ENCODE results near the gene APLP2. TPM values are rescaled to one million over a fixed set of nuclear protein-coding genes. Genes with fewer than 3 reads are reported as not detected.

Gene APLP2
- total RNA-seq, 1 experiment from 2014 or later, result 210 TPM

DNA sequence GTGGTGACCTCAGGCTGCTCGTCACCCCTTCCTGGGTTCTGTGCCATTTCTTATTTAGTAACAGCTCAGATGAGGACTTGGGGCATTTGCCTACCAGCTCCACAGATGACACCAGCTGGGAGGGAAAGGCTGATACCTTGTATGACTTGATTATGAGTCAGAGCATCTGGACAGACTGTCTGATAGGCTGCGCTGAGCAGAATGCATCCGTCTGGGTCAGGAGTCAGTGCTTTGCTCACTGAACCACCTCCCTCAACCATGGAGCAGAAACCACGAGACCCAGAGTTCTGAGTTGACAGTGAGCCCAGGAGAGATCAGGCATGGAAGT, 96.7 kb downstream of the APLP2 start:
- BruUV-seq (replicated peaks), result no TSS peak
- Histone ChIP-seq H2AFZ (ENCODE audit: low read depth, low read length, poor library complexity, severe bottlenecking) (no peak overlapping the region), H3K9me3 (ENCODE audit: control insufficient read depth in 1 of 2, insufficient read depth in 1 of 2, low read depth in 1 of 2, low read length in 2 of 2) (no peaks in the 10 kb centered on the region), H3K36me3 (ENCODE audit: control insufficient read depth in 1 of 2, insufficient read depth in 2 of 2, low read length in 2 of 2) (0 out of 4 replicates have a peak, but pooled peaks cover 0 to 5% of the 10 kb centered on the region in 2 experiments), H3K4me3 (replicated peaks in 1 of 2; ENCODE audit: low read depth in 1 of 2, low read length in 2 of 2) (0 out of 4 replicates have a peak overlapping the region, but pooled peaks of 1 of the 2 experiments have one; percentile 18), H3K27me3 (ENCODE audit: insufficient read depth, low read length) (no peaks in the 10 kb centered on the region), H3K79me2 (ENCODE audit: insufficient read depth, low read length) (peaks cover 95% of the 10 kb centered on the region), H3K9ac (ENCODE audit: low read length) (no peak overlapping the region), H3K27ac (ENCODE audit: low read depth, low read length) (no peak overlapping the region), H3K4me2 (ENCODE audit: low read length) (peak overlapping the region; percentile 64), H3K9me2 (ENCODE audit: insufficient read depth) (no peaks in the 10 kb centered on the region), H4K20me1 (ENCODE audit: insufficient read depth) (peaks cover 16% of the 10 kb centered on the region; the same call in 1 of the 2 replicates), H3K4me1 (ENCODE audit: control insufficient read depth in 1 of 2, insufficient read depth in 2 of 2, low read length in 2 of 2) (peaks cover 32 to 66% of the 10 kb centered on the region in 2 experiments)
- TF ChIP-seq JUND (IDR thresholded peaks at IDR 0.05) (peak; percentile 89), SP1 (IDR thresholded peaks at IDR 0.05; ENCODE audit: low read depth) (peak; percentile 63; the same call in 1 of the 2 replicates), CBX3 (IDR thresholded peaks at IDR 0.05; ENCODE audit: low read depth) (peak; percentile 85), SIN3A (IDR thresholded peaks at IDR 0.05; ENCODE audit: low read depth) (peak; percentile 75; the same call in 1 of the 2 replicates), POLR2AphosphoS5 (IDR thresholded peaks at IDR 0.05; ENCODE audit: low read depth, low read length) (peak; percentile 52; the same call in 1 of the 2 replicates), FOSL1 (IDR thresholded peaks at IDR 0.05; ENCODE audit: low read depth) (peak; percentile 96), EZH2 (IDR thresholded peaks at IDR 0.05) (no peak)
- TF ChIP-seq, protein P1, sequence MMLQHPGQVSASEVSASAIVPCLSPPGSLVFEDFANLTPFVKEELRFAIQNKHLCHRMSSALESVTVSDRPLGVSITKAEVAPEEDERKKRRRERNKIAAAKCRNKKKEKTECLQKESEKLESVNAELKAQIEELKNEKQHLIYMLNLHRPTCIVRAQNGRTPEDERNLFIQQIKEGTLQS (IDR thresholded peaks at IDR 0.05), result no peak
- TF ChIP-seq, protein P2, sequence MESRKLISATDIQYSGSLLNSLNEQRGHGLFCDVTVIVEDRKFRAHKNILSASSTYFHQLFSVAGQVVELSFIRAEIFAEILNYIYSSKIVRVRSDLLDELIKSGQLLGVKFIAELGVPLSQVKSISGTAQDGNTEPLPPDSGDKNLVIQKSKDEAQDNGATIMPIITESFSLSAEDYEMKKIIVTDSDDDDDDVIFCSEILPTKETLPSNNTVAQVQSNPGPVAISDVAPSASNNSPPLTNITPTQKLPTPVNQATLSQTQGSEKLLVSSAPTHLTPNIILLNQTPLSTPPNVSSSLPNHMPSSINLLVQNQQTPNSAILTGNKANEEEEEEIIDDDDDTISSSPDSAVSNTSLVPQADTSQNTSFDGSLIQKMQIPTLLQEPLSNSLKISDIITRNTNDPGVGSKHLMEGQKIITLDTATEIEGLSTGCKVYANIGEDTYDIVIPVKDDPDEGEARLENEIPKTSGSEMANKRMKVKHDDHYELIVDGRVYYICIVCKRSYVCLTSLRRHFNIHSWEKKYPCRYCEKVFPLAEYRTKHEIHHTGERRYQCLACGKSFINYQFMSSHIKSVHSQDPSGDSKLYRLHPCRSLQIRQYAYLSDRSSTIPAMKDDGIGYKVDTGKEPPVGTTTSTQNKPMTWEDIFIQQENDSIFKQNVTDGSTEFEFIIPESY (IDR thresholded peaks at IDR 0.05; ENCODE audit: extremely low read depth, insufficient replicate concordance, low read length), result peak; percentile 29
- TF ChIP-seq, protein P3, sequence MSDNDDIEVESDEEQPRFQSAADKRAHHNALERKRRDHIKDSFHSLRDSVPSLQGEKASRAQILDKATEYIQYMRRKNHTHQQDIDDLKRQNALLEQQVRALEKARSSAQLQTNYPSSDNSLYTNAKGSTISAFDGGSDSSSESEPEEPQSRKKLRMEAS (IDR thresholded peaks at IDR 0.05), result peak; percentile 66
- TF ChIP-seq, protein P4, sequence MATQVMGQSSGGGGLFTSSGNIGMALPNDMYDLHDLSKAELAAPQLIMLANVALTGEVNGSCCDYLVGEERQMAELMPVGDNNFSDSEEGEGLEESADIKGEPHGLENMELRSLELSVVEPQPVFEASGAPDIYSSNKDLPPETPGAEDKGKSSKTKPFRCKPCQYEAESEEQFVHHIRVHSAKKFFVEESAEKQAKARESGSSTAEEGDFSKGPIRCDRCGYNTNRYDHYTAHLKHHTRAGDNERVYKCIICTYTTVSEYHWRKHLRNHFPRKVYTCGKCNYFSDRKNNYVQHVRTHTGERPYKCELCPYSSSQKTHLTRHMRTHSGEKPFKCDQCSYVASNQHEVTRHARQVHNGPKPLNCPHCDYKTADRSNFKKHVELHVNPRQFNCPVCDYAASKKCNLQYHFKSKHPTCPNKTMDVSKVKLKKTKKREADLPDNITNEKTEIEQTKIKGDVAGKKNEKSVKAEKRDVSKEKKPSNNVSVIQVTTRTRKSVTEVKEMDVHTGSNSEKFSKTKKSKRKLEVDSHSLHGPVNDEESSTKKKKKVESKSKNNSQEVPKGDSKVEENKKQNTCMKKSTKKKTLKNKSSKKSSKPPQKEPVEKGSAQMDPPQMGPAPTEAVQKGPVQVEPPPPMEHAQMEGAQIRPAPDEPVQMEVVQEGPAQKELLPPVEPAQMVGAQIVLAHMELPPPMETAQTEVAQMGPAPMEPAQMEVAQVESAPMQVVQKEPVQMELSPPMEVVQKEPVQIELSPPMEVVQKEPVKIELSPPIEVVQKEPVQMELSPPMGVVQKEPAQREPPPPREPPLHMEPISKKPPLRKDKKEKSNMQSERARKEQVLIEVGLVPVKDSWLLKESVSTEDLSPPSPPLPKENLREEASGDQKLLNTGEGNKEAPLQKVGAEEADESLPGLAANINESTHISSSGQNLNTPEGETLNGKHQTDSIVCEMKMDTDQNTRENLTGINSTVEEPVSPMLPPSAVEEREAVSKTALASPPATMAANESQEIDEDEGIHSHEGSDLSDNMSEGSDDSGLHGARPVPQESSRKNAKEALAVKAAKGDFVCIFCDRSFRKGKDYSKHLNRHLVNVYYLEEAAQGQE (IDR thresholded peaks at IDR 0.05; ENCODE audit: low read depth), result no peak
- intact Hi-C loops (cut with micrococcal nuclease), result no loop called here
- DNase-seq (ENCODE audit: low read depth, low spot score) (peak; percentile 82), ATAC-seq (peak; percentile 95)
- ChIA-PET POLR2A (no interaction called here), RAD21 (ENCODE audit: low non-redundant PET in 1 of 2, low total read pairs in 2 of 2, uncharacterized antibody in 2 of 2, unreplicated experiment in 2 of 2) (no interaction called here), CTCF (interaction anchor here (1.1 kb wide), 1 partner anchor 21 kb away, joined by 3 read pairs; no protein-coding TSS in a partner anchor)
